ENCODE results near the gene SLC25A52. TPM values are rescaled to one million over a fixed set of nuclear protein-coding genes. Genes with fewer than 3 reads are reported as not detected.

Gene SLC25A52, protein sequence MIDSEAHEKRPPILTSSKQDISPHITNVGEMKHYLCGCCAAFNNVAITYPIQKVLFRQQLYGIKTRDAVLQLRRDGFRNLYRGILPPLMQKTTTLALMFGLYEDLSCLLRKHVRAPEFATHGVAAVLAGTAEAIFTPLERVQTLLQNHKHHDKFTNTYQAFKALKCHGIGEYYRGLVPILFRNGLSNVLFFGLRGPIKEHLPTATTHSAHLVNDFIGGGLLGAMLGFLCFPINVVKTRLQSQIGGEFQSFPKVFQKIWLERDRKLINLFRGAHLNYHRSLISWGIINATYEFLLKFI
- total RNA-seq, result 0.30 TPM in 1 of 2 replicates, not detected in the other

DNA sequence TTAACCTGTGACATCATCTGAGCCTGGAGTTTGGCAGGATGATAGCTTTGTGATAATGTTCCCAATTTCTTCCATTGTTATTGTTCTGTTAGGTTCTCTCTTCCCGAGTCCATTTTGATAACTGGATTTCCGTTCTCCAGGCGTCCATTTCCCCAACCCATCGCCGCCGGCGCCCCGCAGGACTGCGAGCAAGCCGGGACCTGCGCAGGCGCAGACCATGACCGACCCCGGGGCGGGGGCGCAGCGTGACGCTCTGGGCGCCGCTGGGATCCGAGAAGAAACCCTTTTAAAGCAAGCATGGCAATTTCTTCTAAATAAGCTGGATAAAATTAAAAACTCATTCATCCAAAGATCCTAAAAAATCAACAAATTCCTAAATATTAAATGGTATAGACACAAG is at the start of gene SLC25A52:
TSS of gene SLC25A52 (minus strand) at position 186 of the 400 bp plus-strand sequence. CDS start 219 bp downstream, outside the sequence.

Other genes with a start within 250 kb of the SLC25A52 start
- gene TTR, start 169.0 kb downstream of the SLC25A52 start, total RNA-seq, result not detected in 2 replicates
- gene B4GALT6, start 76.3 kb downstream of the SLC25A52 start, total RNA-seq, result 10.7 and 19.3 TPM in 2 replicates
- 53.2 and 57.2 TPM in 2 replicates for gene TRAPPC8, start 182.2 kb upstream of the SLC25A52 start, total RNA-seq

Measured in smooth muscle cell of the umbilical artery (primary cell).